ENCODE measurements around the gene CADM2. TPM values are rescaled to one million over a fixed set of nuclear protein-coding genes. Genes with fewer than 3 reads are reported as not detected.

Gene CADM2
- total RNA-seq, 1 experiment from 2014 or later: 10.9 TPM

DNA sequence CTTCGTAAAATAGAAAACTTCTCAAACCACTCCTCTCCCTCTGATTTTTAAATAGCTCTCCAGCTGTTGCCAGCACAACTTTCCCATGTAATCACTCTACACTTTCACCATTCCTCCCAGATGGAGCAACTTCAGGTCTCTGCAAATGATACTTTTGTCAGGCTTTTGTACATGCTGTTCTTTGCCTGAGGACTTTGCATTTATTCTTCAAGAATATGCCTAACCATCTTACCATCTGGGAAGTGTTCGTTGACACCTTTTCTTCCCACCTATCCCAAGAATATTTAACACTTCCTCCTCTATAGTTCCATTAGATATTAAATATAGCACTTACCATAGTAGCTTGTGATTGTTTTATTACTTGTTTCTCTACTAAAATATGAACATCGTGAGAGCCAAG is 703.7 kb downstream of the CADM2 start:
- Histone ChIP-seq H3K4ac (ENCODE audit: low read depth, low read length) (no peak overlapping the region), H2BK20ac (ENCODE audit: low read depth, low read length, poor library complexity, severe bottlenecking) (no peak overlapping the region), H2AFZ (ENCODE audit: low read length) (no peak overlapping the region), H2AK5ac (ENCODE audit: insufficient read length, low read length) (no peak overlapping the region), H3K56ac (ENCODE audit: insufficient read length, low read depth, low read length) (no peak overlapping the region), H2BK12ac (ENCODE audit: insufficient read length, low read depth, low read length) (no peak overlapping the region), H2BK120ac (ENCODE audit: low read depth, low read length, poor library complexity, severe bottlenecking) (no peak overlapping the region), H3K18ac (ENCODE audit: insufficient read length, low read depth, low read length) (no peak overlapping the region), H2BK5ac (ENCODE audit: insufficient read length, low read length) (no peak overlapping the region), H4K20me1 (ENCODE audit: control insufficient read depth, insufficient read depth, insufficient read length) (no peaks in the 10 kb centered on the region), H3K9ac (ENCODE audit: extremely low read depth, insufficient read length, low read length) (no peak overlapping the region), H4K5ac (ENCODE audit: insufficient read length, low read depth, low read length) (no peak overlapping the region), H3K79me1 (ENCODE audit: insufficient read depth, low read depth, low read length, poor library complexity, severe bottlenecking) (no peaks in the 10 kb centered on the region), H3T11ph (ENCODE audit: low read length) (no peak overlapping the region), H3K79me2 (ENCODE audit: insufficient read depth, low read length) (no peaks in the 10 kb centered on the region), H2BK15ac (ENCODE audit: low read depth, low read length) (no peak overlapping the region), H3K23ac (ENCODE audit: insufficient read length, low read depth, low read length) (no peak overlapping the region), H4K8ac (replicated peaks; ENCODE audit: insufficient read length, low read depth, low read length) (no peak overlapping the region), H4K91ac (ENCODE audit: insufficient read length, low read depth, low read length) (no peak overlapping the region), H3K4me2 (ENCODE audit: insufficient read depth, insufficient read length, low read length) (no peak overlapping the region), H3K27me3 (ENCODE audit: insufficient read depth, low read length) (no peaks in the 10 kb centered on the region), H3K23me2 (ENCODE audit: insufficient read length, low read depth, low read length, poor library complexity, severe bottlenecking) (no peaks in the 10 kb centered on the region), H3K9me3 (ENCODE audit: control insufficient read depth, low read depth, low read length) (no peaks in the 10 kb centered on the region), H3K27ac (ENCODE audit: insufficient read length, low read depth, low read length) (no peak overlapping the region), H3K4me1 (ENCODE audit: insufficient read depth, low read length) (no peaks in the 10 kb centered on the region), H3K14ac (ENCODE audit: insufficient read depth, low read length) (no peak overlapping the region)
- no CpG with 5 or more reads among the region's 3 CpGs for WGBS (ENCODE audit: extremely low coverage, insufficient read length, low lambda C conversion rate)
- Mint-ChIP-seq H3K4me1 (peaks cover 6 to 12% of the 10 kb centered on the region in 2 experiments), H3K27ac (no peak overlapping the region), H3K27me3 (ENCODE audit: low read depth) (no peaks in the 10 kb centered on the region), H3K9me3 (no peaks in the 10 kb centered on the region; a peak in 1 of 5 replicates), H3K4me3 (no peak overlapping the region), H3K36me3 (ENCODE audit: insufficient read depth in 1 of 3, low read depth in 3 of 3) (0 out of 7 replicates have a peak, but pooled peaks cover 0 to 2% (median 0%) of the 10 kb centered on the region in 3 experiments)
- TF ChIP-seq, protein P1, sequence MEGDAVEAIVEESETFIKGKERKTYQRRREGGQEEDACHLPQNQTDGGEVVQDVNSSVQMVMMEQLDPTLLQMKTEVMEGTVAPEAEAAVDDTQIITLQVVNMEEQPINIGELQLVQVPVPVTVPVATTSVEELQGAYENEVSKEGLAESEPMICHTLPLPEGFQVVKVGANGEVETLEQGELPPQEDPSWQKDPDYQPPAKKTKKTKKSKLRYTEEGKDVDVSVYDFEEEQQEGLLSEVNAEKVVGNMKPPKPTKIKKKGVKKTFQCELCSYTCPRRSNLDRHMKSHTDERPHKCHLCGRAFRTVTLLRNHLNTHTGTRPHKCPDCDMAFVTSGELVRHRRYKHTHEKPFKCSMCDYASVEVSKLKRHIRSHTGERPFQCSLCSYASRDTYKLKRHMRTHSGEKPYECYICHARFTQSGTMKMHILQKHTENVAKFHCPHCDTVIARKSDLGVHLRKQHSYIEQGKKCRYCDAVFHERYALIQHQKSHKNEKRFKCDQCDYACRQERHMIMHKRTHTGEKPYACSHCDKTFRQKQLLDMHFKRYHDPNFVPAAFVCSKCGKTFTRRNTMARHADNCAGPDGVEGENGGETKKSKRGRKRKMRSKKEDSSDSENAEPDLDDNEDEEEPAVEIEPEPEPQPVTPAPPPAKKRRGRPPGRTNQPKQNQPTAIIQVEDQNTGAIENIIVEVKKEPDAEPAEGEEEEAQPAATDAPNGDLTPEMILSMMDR (conservative IDR thresholded peaks at IDR 0.05): no peak
- DNase-seq: no peak

All from H9 (cell line).